Endothelial cell (in vitro differentiated cells): ENCODE results near the gene CHST1. TPM values are rescaled to one million over a fixed set of nuclear protein-coding genes. Genes with fewer than 3 reads are reported as not detected.

Source experiments
- DNase-seq: peaks from one replicate; pipeline ENCODE4 v3.0.0; 2021; ENCODE audit warnings: low spot score
- H3K27ac Mint-ChIP-seq: one replicate; pipeline ENCODE4 v1.8.0; 2021; ENCODE audit warnings: mixed read lengths, inconsistent platforms; ENCODE audit not compliant: unreplicated experiment
- H3K27me3 Mint-ChIP-seq: one replicate; pipeline ENCODE4 v1.8.0; 2021; ENCODE audit warnings: mild to moderate bottlenecking, moderate library complexity, mixed read lengths, inconsistent platforms; ENCODE audit not compliant: unreplicated experiment
- H3K36me3 Mint-ChIP-seq: one replicate; pipeline ENCODE4 v1.8.0; 2021; ENCODE audit warnings: mild to moderate bottlenecking, low read depth, mixed read lengths, inconsistent platforms; ENCODE audit not compliant: unreplicated experiment
- H3K4me1 Mint-ChIP-seq: one replicate; pipeline ENCODE4 v1.8.0; 2021; ENCODE audit warnings: mild to moderate bottlenecking, mixed read lengths, inconsistent platforms; ENCODE audit not compliant: unreplicated experiment
- H3K4me3 Mint-ChIP-seq: one replicate; pipeline ENCODE4 v1.8.0; 2021; ENCODE audit warnings: mild to moderate bottlenecking, mixed read lengths, inconsistent platforms; ENCODE audit not compliant: unreplicated experiment
- H3K9me3 Mint-ChIP-seq: one replicate; pipeline ENCODE4 v1.8.0; 2021; ENCODE audit warnings: mixed read lengths, inconsistent platforms; ENCODE audit not compliant: unreplicated experiment
- CTCF ChIP-seq: fragments of 200-600 bp; sonication (generic); IDR thresholded peaks from one replicate; pipeline ENCODE4 v1.5.0; 2021; ENCODE audit warnings: antibody characterized with exemption; ENCODE audit not compliant: unreplicated experiment
- total RNA-seq: library from RNA; stranded (reverse); fragmentation: NEBNext Ultra II Directional; extraction: Animal tissue kit (Norgen Biotek cat#: 25700); gene quantifications from one replicate; pipeline ENCODE4 v1.2.1, GENCODE V29; 2021; ENCODE audit not compliant: unreplicated experiment

Gene CHST1
- total RNA-seq, 1 donor from 2014 or later = 275 TPM

GRCh38 chr11:45615182-45615792, 50.1 kb downstream of the CHST1 start:
- Mint-ChIP-seq H3K36me3 (peaks cover 13% of the 10 kb centered on the region), H3K9me3 (no peaks in the 10 kb centered on the region), H3K27me3 (peaks cover 8% of the 10 kb centered on the region), H3K27ac (no peak overlapping the region), H3K4me3 (no peak overlapping the region), H3K4me1 (peaks cover 25% of the 10 kb centered on the region)
- no peak for DNase-seq
- TF ChIP-seq CTCF = no peak

GRCh38 chr11:45614196-45614828, 51.1 kb downstream of the CHST1 start:
- DNase-seq = no peak
- no peaks in the 10 kb centered on the region for H3K9me3 Mint-ChIP-seq
- no peak overlapping the region for H3K4me3 Mint-ChIP-seq
- TF ChIP-seq CTCF = no peak
- H3K27ac Mint-ChIP-seq = no peak overlapping the region
- peaks cover 24% of the 10 kb centered on the region for H3K4me1 Mint-ChIP-seq
- H3K27me3 Mint-ChIP-seq = peaks cover 7% of the 10 kb centered on the region
- peaks cover 13% of the 10 kb centered on the region for H3K36me3 Mint-ChIP-seq

- Mint-ChIP-seq H3K27ac (no peak overlapping the region), H3K36me3 (peaks cover 8% of the 10 kb centered on the region), H3K4me1 (peaks cover 26% of the 10 kb centered on the region), H3K4me3 (no peak overlapping the region), H3K9me3 (no peaks in the 10 kb centered on the region), H3K27me3 (peaks cover 9% of the 10 kb centered on the region)
- TF ChIP-seq CTCF = no peak
- no peak for DNase-seq
These were observed 54.8 kb downstream of the CHST1 start for GRCh38 chr11:45610627-45611026.

GRCh38 chr11:45609902-45610301, 55.5 kb downstream of the CHST1 start:
- H3K4me3 Mint-ChIP-seq = no peak overlapping the region
- H3K4me1 Mint-ChIP-seq = peaks cover 34% of the 10 kb centered on the region
- TF ChIP-seq CTCF = no peak
- peaks cover 10% of the 10 kb centered on the region for H3K27me3 Mint-ChIP-seq
- H3K27ac Mint-ChIP-seq = no peak overlapping the region
- H3K9me3 Mint-ChIP-seq = no peaks in the 10 kb centered on the region
- H3K36me3 Mint-ChIP-seq = peaks cover 8% of the 10 kb centered on the region
- DNase-seq = no peak

GRCh38 chr11:45609337-45609736, 56.1 kb downstream of the CHST1 start:
- no peak for DNase-seq
- peaks cover 12% of the 10 kb centered on the region for H3K27me3 Mint-ChIP-seq
- no peak for TF ChIP-seq CTCF
- H3K4me1 Mint-ChIP-seq = peaks cover 38% of the 10 kb centered on the region
- no peaks in the 10 kb centered on the region for H3K9me3 Mint-ChIP-seq
- H3K27ac Mint-ChIP-seq = peak overlapping the region; percentile 5
- H3K4me3 Mint-ChIP-seq = peak overlapping the region; percentile 34
- peaks cover 8% of the 10 kb centered on the region for H3K36me3 Mint-ChIP-seq
